HepG2 (cell line): ENCODE measurements around the gene NFE2L2. TPM values are rescaled to one million over a fixed set of nuclear protein-coding genes. Genes with fewer than 3 reads are reported as not detected.

Source experiments
- ARNTL ChIP-seq: sonication (generic); formaldehyde crosslinking; IDR thresholded peaks from 2 replicates; pipeline ENCODE4 v1.4.0; 2020; ENCODE audit warnings: mild to moderate bottlenecking, missing genetic modification reagents
- CC2D1A ChIP-seq: sonication (generic); formaldehyde crosslinking; IDR thresholded peaks from 2 replicates; pipeline ENCODE4 v1.8.1; 2023; ENCODE audit warnings: mild to moderate bottlenecking, missing genetic modification reagents
- CCAR2 ChIP-seq: fragments of 200-400 bp; formaldehyde crosslinking; optimal IDR thresholded peaks from 2 replicates; pipeline ENCODE3; 2018; ENCODE audit warnings: low read depth, mild to moderate bottlenecking, low read length, moderate library complexity
- FOXK2 ChIP-seq: fragments of 450-650 bp; IDR thresholded peaks from 2 replicates; pipeline ENCODE4 v1.6.1; 2016
- GFI1 ChIP-seq: sonication (generic); formaldehyde crosslinking; IDR thresholded peaks from 2 replicates; pipeline ENCODE4 v1.5.0; 2020; ENCODE audit warnings: missing genetic modification reagents, mild to moderate bottlenecking, borderline replicate concordance
- HIVEP1 ChIP-seq: sonication (generic); formaldehyde crosslinking; IDR thresholded peaks from 2 replicates; pipeline ENCODE4 v1.4.0; 2020; ENCODE audit warnings: mild to moderate bottlenecking, missing genetic modification reagents
- MAFF ChIP-seq: IDR thresholded peaks from 2 replicates; pipeline ENCODE4 v1.6.1; 2011; ENCODE audit warnings: low read depth, low read length, improper control_type of control experiment
- NAIF1 ChIP-seq: sonication (generic); formaldehyde crosslinking; IDR thresholded peaks from 2 replicates; pipeline ENCODE4 v1.5.0; 2020; ENCODE audit warnings: mild to moderate bottlenecking, missing genetic modification reagents, borderline replicate concordance
- ONECUT2 ChIP-seq: sonication (generic); formaldehyde crosslinking; IDR thresholded peaks from 2 replicates; pipeline ENCODE4 v1.4.0; 2020; ENCODE audit warnings: missing genetic modification reagents
- RCOR2 ChIP-seq: IDR thresholded peaks from 2 replicates; pipeline ENCODE4 v1.6.1; 2016; ENCODE audit warnings: missing biosample characterization, missing genetic modification reagents
- RFX1 ChIP-seq: fragments of 450-650 bp; IDR thresholded peaks from 2 replicates; pipeline ENCODE4 v1.6.1; 2017
- RXRB ChIP-seq: IDR thresholded peaks from 2 replicates; pipeline ENCODE4 v1.6.1; 2016; ENCODE audit warnings: borderline replicate concordance, missing genetic modification reagents, missing compliant biosample characterization
- SMAD1 ChIP-seq: sonication (generic); formaldehyde crosslinking; IDR thresholded peaks from 2 replicates; pipeline ENCODE4 v1.4.0; 2020; ENCODE audit warnings: missing genetic modification reagents, low read depth, mild to moderate bottlenecking, borderline replicate concordance
- SMC3 ChIP-seq: IDR thresholded peaks from 2 replicates; pipeline ENCODE4 v1.6.1; 2011; ENCODE audit warnings: low read length, improper control_type of control experiment
- SOX6 ChIP-seq, 2 experiments: fragments of 450-650 bp in 1 of 2; sonication (generic) in 1 of 2; formaldehyde crosslinking in 1 of 2; IDR thresholded peaks; 2 replicates each; pipeline versions ENCODE4 v1.4.0 to v1.6.1; 2017 to 2020; ENCODE audit warnings: antibody characterized with exemption in 1 of 2, mild to moderate bottlenecking in 1 of 2, missing genetic modification reagents in 1 of 2
- TCF12 ChIP-seq, 2 experiments: fragments of 450-650 bp in 1 of 2; sonication (generic) in 1 of 2; formaldehyde crosslinking in 1 of 2; IDR thresholded peaks; 2 replicates each; pipeline versions ENCODE4 v1.6.1 to v1.8.0; 2017 to 2022; ENCODE audit warnings: antibody characterized with exemption in 1 of 2, mild to moderate bottlenecking in 1 of 2, missing genetic modification reagents in 1 of 2, moderate library complexity in 1 of 2
- ZBTB4 ChIP-seq: sonication (generic); formaldehyde crosslinking; IDR thresholded peaks from 2 replicates; pipeline ENCODE4 v1.4.0; 2020; ENCODE audit warnings: missing genetic modification reagents, mild to moderate bottlenecking, borderline replicate concordance
- ZNF207 ChIP-seq: fragments of 450-650 bp; IDR thresholded peaks from 2 replicates; pipeline ENCODE4 v1.6.1; 2016; ENCODE audit warnings: antibody characterized with exemption, borderline replicate concordance
- ZNF337 ChIP-seq: sonication (generic); formaldehyde crosslinking; IDR thresholded peaks from 2 replicates; pipeline ENCODE4 v1.5.1; 2020; ENCODE audit warnings: missing genetic modification reagents, low read depth, mild to moderate bottlenecking, borderline replicate concordance
- ZNF34 ChIP-seq: sonication (generic); formaldehyde crosslinking; IDR thresholded peaks from 2 replicates; pipeline ENCODE4 v1.4.0; 2020; ENCODE audit warnings: mild to moderate bottlenecking, missing genetic modification reagents, borderline replicate concordance
- ZNF383 ChIP-seq: sonication (generic); formaldehyde crosslinking; IDR thresholded peaks from 2 replicates; pipeline ENCODE4 v1.4.0; 2020; ENCODE audit warnings: missing genetic modification reagents, mild to moderate bottlenecking, borderline replicate concordance
- ZNF430 ChIP-seq: sonication (generic); formaldehyde crosslinking; IDR thresholded peaks from 2 replicates; pipeline ENCODE4 v1.9.0; 2021; ENCODE audit warnings: mild to moderate bottlenecking, missing genetic modification reagents
- ZNF556 ChIP-seq: sonication (generic); formaldehyde crosslinking; IDR thresholded peaks from 2 replicates; pipeline ENCODE4 v1.4.0; 2020; ENCODE audit warnings: mild to moderate bottlenecking, missing genetic modification reagents, borderline replicate concordance
- ZNF605 ChIP-seq: sonication (generic); formaldehyde crosslinking; IDR thresholded peaks from 2 replicates; pipeline ENCODE4 v1.8.0; 2022; ENCODE audit warnings: mild to moderate bottlenecking, missing genetic modification reagents
- ZSCAN5A ChIP-seq: sonication (generic); formaldehyde crosslinking; IDR thresholded peaks from 2 replicates; pipeline ENCODE4 v1.8.0; 2022; ENCODE audit warnings: mild to moderate bottlenecking, missing genetic modification reagents, borderline replicate concordance
- polyA plus RNA-seq, 8 experiments: library from polyadenylated mRNA; depleted of rRNA in 3 of 8; stranded (reverse) in 7 of 8; unstranded in 1 of 8; fragments of >200 nt; fragmentation: Illumina TruSeq in 4 of 8; extraction: Trizol in 4 of 8; gene quantifications; 2 replicates each; pipeline versions ENCODE4 v1.2.1 to v1.2.3, GENCODE V29; 2011 to 2016; ENCODE audit warnings: low read depth in 4 of 8, missing spikeins in 1 of 8, mixed read lengths in 1 of 8; ENCODE audit not compliant: insufficient read depth in 1 of 8
- total RNA-seq, 5 experiments: library from RNA; depleted of rRNA; stranded (reverse); fragments of >200 nt; fragmentation: Illumina TruSeq; extraction: Trizol; gene quantifications; 2 replicates each; pipeline ENCODE4 v1.2.3, GENCODE V29; 2016; ENCODE audit warnings: low read depth in 1 of 5

NFE2L2 gene
- total and polyA plus RNA-seq, 2 of the 13 experiments (the other 11 are each of a cell fraction or from before 2014, with no cell fraction given) = 84.6 to 215 TPM

DNA sequence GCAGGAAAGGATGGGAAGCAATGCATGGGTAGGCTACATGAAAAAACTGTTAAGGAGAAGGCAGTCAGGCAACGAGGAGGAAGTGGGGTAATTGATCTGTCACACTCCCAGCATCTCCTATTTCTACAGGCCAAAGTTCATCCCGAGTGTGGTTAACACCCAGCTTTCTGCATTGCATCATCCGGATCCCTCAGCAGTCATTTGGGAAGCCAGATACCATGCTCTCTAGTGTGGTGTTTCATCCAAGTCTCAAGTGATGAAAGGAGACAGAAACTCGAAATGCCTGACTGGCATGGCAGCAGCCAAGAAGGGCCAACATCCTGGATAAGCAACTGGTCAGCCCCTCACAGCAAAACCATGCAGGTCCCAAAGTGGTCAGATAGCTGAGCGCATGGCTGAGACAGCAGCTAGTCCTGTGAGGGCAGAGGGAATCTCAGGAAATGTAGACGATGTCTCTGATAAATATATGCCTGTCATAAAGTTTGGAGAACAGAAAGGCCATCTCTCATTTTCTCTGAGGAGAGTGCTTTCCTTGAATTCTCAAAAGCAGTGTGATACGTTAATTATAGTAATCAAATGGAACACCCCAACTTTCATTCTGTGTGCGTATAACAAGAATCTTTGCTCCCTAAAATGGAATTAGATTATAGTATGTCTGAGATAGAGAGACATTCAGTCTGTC is 76.8 kb downstream of the NFE2L2 start (continued):
- TF ChIP-seq ZNF383 (no peak), RXRB (CRISPR knock-in tag) (peak; percentile 96), MAFF (no peak), ZNF34 (no peak; the same call in 1 of the 2 replicates), NAIF1 (peak; percentile 1; the same call in 1 of the 2 replicates), ZNF337 (CRISPR knock-in tag) (peak; percentile 52; the same call in 1 of the 2 replicates), ZNF556 (CRISPR knock-in tag) (no peak), ZNF430 (CRISPR knock-in tag) (peak; percentile 78; the same call in 1 of the 2 replicates), SMAD1 (peak; percentile 92), ZSCAN5A (CRISPR knock-in tag) (peak; percentile 99), TCF12 (IDR thresholded peaks at IDR 0.05) (no peak), TCF12 (CRISPR knock-in tag; IDR thresholded peaks at IDR 0.05) (no peak), SOX6 (IDR thresholded peaks at IDR 0.05) (no peak), SOX6 (CRISPR knock-in tag; IDR thresholded peaks at IDR 0.05) (peak; percentile 94), RCOR2 (CRISPR knock-in tag) (peak; percentile 86; the same call in 1 of the 2 replicates), FOXK2 (no peak), HIVEP1 (CRISPR knock-in tag) (no peak), ZNF605 (CRISPR knock-in tag) (peak; percentile 83; the same call in 1 of the 2 replicates), ZNF207 (no peak), ONECUT2 (CRISPR knock-in tag) (peak; percentile 95), GFI1 (CRISPR knock-in tag) (peak; percentile 81; the same call in 1 of the 2 replicates), ZBTB4 (0 out of 2 replicates have a peak, but pooled peaks have one; percentile 84), CC2D1A (CRISPR knock-in tag) (no peak), SMC3 (peak; percentile 47; the same call in 1 of the 2 replicates), ARNTL (CRISPR knock-in tag) (peak; percentile 81), RFX1 (no peak), CCAR2 (no peak)
